Loucy (cell line): Measurements from ENCODE around the gene ATP5MC3.

Source experiments
- EZH2phosphoT487 ChIP-seq: fragments of 200-600 bp; IDR thresholded peaks from 2 replicates; pipeline ENCODE4 v1.6.1; 2018; ENCODE audit warnings: antibody characterized with exemption, mild to moderate bottlenecking, moderate library complexity, borderline replicate concordance
- TF ChIP-seq, protein P1 (sequence below): fragments of 200-600 bp; sonication (generic); conservative IDR thresholded peaks from 2 replicates; pipeline ENCODE4 v1.5.1; 2014; ENCODE audit warnings: mild to moderate bottlenecking, antibody characterized with exemption, low read length

DNA sequence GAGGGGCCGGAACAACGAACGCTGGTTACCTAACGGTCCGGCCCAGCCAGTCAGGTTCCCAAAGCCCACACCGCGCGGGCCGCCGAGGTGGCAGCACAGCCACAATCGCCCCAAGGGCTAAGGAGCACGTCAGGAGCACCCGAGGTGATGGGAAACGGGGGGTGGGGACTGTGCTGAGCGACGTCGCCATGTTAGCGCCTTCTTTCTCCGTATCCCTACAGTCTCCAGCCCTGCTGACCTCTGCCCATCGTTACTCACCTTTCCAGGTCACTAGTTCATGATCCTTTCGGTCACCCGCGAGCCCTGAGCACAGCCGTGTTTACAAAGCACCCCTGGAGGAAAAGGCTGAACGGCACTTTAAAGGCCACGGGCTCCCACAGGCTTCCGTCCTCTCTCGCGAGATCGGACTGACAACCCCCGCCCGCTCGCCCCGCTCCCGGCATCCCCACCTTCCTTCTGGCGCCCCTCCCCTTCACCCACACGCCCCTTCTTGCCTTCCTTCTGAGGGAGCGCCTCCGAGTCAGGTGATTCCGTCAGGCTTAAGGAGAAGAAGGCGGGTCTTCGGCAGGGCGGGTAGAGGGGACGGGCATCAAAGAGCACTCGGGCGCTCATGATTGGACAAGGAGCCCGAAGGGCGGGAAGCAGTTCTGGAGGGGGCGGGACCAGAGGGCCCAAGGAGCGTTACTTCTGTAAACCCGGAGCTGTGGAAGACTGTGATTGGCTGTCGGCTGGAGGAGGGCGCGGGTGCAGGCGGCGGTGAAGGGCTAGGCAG lies 13.5 kb downstream of the ATP5MC3 start, which contains the start of gene ATF2:
- TF ChIP-seq, protein P1, sequence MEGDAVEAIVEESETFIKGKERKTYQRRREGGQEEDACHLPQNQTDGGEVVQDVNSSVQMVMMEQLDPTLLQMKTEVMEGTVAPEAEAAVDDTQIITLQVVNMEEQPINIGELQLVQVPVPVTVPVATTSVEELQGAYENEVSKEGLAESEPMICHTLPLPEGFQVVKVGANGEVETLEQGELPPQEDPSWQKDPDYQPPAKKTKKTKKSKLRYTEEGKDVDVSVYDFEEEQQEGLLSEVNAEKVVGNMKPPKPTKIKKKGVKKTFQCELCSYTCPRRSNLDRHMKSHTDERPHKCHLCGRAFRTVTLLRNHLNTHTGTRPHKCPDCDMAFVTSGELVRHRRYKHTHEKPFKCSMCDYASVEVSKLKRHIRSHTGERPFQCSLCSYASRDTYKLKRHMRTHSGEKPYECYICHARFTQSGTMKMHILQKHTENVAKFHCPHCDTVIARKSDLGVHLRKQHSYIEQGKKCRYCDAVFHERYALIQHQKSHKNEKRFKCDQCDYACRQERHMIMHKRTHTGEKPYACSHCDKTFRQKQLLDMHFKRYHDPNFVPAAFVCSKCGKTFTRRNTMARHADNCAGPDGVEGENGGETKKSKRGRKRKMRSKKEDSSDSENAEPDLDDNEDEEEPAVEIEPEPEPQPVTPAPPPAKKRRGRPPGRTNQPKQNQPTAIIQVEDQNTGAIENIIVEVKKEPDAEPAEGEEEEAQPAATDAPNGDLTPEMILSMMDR = no peak
- TF ChIP-seq EZH2phosphoT487 = no peak
